ENCODE measurements around the gene DNAH9. TPM values are rescaled to one million over a fixed set of nuclear protein-coding genes. Genes with fewer than 3 reads are reported as not detected.

Gene DNAH9
- total RNA-seq, 1 donor from 2014 or later = not detected

GRCh38 chr17:11997972-11998233, 399.6 kb downstream of the DNAH9 start:
- peak overlapping the region; percentile 91 for H3K4me3 ChIP-seq (ENCODE audit: low read depth, low read length)
- DNase-seq (ENCODE audit: low read depth) = no peak
- no peak for TF ChIP-seq CTCF (conservative IDR thresholded peaks at IDR 0.05; ENCODE audit: low read depth, low read length)

GRCh38 chr17:11999696-12000095, 401.4 kb downstream of the DNAH9 start:
- H3K4me3 ChIP-seq (ENCODE audit: low read depth, low read length) = no peak overlapping the region
- TF ChIP-seq CTCF (conservative IDR thresholded peaks at IDR 0.05; ENCODE audit: low read depth, low read length) = no peak
- DNase-seq (ENCODE audit: low read depth) = no peak

GRCh38 chr17:12007466-12007865, 409.2 kb downstream of the DNAH9 start:
- TF ChIP-seq CTCF (conservative IDR thresholded peaks at IDR 0.05; ENCODE audit: low read depth, low read length) = no peak
- no peak for DNase-seq (ENCODE audit: low read depth)

More at GRCh38 chr17:12007466-12007865, 409.2 kb downstream of the DNAH9 start:
- H3K4me3 ChIP-seq (ENCODE audit: low read depth, low read length) = no peak overlapping the region
